ENCODE data around the gene NAALADL2.

The NAALADL2 gene

GRCh38 chr3:175378348-175378747, 519.2 kb downstream of the NAALADL2 start:
- CTCF ChIA-PET = interaction anchor here (0.8 to 1.1 kb wide), 2 partner anchors 14 to 26 kb away, joined by 3 read pairs; no protein-coding TSS in a partner anchor
- no peak for DNase-seq (ENCODE audit: extremely low spot score)

GRCh38 chr3:175381685-175382084, 522.6 kb downstream of the NAALADL2 start:
- CTCF ChIA-PET = no interaction called here
- no peak for DNase-seq (ENCODE audit: extremely low spot score)
- TF ChIP-seq CTCF (IDR thresholded peaks at IDR 0.05; ENCODE audit: control extremely low read depth, extremely low read depth, low read depth, missing control alignments) = no peak
- POLR2A ChIA-PET = no interaction called here

More at GRCh38 chr3:175378348-175378747, 519.2 kb downstream of the NAALADL2 start:
- no peak for TF ChIP-seq CTCF (IDR thresholded peaks at IDR 0.05; ENCODE audit: control extremely low read depth, extremely low read depth, low read depth, missing control alignments)
- POLR2A ChIA-PET = no interaction called here

GRCh38 chr3:175383371-175383770, 524.2 kb downstream of the NAALADL2 start:
- POLR2A ChIA-PET = no interaction called here
- no peak for DNase-seq (ENCODE audit: extremely low spot score)
- no peak for TF ChIP-seq CTCF (IDR thresholded peaks at IDR 0.05; ENCODE audit: control extremely low read depth, extremely low read depth, low read depth, missing control alignments)
- CTCF ChIA-PET = no interaction called here

- CTCF ChIA-PET = no interaction called here
- no peak for TF ChIP-seq CTCF (IDR thresholded peaks at IDR 0.05; ENCODE audit: control extremely low read depth, extremely low read depth, low read depth, missing control alignments)
- no peak for DNase-seq (ENCODE audit: extremely low spot score)
- POLR2A ChIA-PET = no interaction called here
These were observed 524.7 kb downstream of the NAALADL2 start for GRCh38 chr3:175383813-175384212.

- ChIA-PET POLR2A (no interaction called here), CTCF (no interaction called here)
- no peak for TF ChIP-seq CTCF (IDR thresholded peaks at IDR 0.05; ENCODE audit: control extremely low read depth, extremely low read depth, low read depth, missing control alignments)
- no peak for DNase-seq (ENCODE audit: extremely low spot score)
These were observed 525.4 kb downstream of the NAALADL2 start for GRCh38 chr3:175384569-175384968.

GRCh38 chr3:175386630-175387029, 527.5 kb downstream of the NAALADL2 start:
- POLR2A ChIA-PET = no interaction called here
- no peak for DNase-seq (ENCODE audit: extremely low spot score)
- TF ChIP-seq CTCF (IDR thresholded peaks at IDR 0.05; ENCODE audit: control extremely low read depth, extremely low read depth, low read depth, missing control alignments) = no peak
- CTCF ChIA-PET = no interaction called here

GRCh38 chr3:175389560-175389959, 530.4 kb downstream of the NAALADL2 start:
- ChIA-PET CTCF (interaction anchor here (1.8 kb wide), 1 partner anchor 11 kb away, joined by 4 read pairs; no protein-coding TSS in a partner anchor), POLR2A (no interaction called here)
- no peak for TF ChIP-seq CTCF (IDR thresholded peaks at IDR 0.05; ENCODE audit: control extremely low read depth, extremely low read depth, low read depth, missing control alignments)
- no peak for DNase-seq (ENCODE audit: extremely low spot score)

All from GM10248 (cell line).